GM19238 (cell line): ENCODE measurements around the gene AP3D1.
A peak's percentile ranks its signal among the peaks of the same experiment; 100 is the strongest.

Experiments used
- DNase-seq: peaks from one replicate; pipeline ENCODE4 v3.0.0; 2011; ENCODE audit warnings: low spot score; ENCODE audit not compliant: insufficient read length

Gene AP3D1

GRCh38 chr19:2181633-2181997, 30.2 kb upstream of the AP3D1 start:
- no peak for DNase-seq

DNA sequence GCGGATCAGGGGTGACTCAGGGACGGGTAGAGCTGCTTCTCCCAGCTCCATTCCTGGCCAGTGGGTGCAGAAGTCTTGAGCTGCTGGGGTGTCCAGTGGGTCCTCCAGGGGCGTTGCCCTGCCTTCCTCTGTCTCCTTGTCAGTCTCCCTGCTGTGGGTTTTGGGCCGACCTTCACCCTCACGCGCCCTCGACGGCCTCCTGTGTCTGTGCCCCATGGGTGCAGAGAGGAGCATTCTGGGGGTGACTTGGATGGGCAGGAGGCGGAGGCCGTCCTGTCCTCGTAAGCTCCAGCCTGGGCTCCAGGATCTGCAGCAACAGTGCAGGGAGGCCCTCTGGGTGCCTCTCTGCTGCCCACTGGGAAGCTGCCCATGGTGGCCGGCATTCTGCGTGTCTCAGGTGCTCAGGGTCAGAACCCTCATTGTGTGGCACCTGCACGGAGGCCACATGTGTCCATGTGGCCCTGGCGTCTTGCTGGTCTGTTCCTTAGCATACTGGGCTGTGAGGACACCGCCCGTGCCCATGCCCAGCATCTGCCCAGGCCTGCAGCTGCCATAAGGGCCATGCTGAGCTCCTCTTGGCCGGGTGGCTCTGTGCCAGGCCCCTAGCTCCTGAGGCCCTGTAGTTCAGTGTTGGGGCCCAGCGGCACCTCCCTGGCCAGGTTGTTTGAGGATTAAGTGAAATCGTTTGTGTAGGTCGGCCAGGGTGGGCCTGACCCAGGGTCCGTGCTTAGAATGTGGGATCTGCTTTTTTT, 29.7 kb upstream of the AP3D1 start:
- DNase-seq, result no peak

DNA sequence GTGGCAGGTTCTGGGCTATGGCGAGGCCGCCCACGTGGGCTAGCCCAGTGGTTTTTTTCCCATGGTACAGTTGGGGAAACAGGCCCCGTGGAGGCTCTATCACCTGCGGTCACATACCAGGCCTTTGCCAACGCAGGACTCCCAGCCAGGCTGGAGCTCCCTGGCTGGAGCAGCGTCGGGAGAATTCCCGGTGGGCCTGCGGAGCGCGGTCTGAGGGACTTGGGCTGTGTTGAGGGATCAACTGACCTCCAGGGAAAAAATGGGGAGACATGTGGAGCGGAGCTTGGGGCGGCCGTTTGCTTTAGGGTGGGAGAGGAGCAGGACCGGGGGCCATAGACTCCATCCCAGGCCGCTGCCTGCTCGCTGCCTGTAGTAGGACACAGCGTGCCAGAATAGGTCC, 28.7 kb upstream of the AP3D1 start:
- no peak for DNase-seq

GRCh38 chr19:2179095-2179494, 27.7 kb upstream of the AP3D1 start:
- DNase-seq, result no peak

DNA sequence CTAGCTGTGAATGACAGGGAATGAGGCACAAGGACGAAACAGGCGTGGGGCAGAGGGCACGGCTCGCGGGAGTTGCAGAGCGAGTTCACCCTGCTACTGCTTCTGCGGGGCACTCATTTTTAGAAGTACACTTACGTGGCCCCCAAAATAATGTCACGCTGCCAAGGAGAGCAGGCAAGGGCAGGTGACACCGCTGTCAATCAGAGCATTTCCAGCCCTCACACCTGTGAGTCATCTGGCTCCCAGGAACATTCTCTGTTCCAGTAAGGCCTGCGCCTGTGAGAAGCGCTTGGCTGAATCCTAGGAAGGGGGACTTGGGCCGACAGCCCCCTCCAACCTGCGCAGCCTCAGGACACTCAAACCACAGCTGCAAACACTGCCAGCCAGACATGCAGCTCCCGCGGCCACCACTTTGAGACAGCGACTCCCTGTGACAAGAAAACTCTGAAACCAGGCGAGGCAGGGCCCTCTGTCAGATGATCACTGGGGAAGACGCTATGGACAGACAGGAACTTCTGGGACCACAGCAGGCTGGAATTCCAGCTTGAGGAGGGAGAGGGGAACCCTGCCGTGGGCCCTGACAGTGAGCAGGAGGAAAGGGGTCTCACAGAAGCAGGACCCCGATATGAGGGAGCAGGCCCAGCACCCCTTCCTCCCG, 25.1 kb upstream of the AP3D1 start:
- DNase-seq, result no peak

- no peak for DNase-seq
Observed at GRCh38 chr19:2175742-2176141, 24.4 kb upstream of the AP3D1 start.

DNA sequence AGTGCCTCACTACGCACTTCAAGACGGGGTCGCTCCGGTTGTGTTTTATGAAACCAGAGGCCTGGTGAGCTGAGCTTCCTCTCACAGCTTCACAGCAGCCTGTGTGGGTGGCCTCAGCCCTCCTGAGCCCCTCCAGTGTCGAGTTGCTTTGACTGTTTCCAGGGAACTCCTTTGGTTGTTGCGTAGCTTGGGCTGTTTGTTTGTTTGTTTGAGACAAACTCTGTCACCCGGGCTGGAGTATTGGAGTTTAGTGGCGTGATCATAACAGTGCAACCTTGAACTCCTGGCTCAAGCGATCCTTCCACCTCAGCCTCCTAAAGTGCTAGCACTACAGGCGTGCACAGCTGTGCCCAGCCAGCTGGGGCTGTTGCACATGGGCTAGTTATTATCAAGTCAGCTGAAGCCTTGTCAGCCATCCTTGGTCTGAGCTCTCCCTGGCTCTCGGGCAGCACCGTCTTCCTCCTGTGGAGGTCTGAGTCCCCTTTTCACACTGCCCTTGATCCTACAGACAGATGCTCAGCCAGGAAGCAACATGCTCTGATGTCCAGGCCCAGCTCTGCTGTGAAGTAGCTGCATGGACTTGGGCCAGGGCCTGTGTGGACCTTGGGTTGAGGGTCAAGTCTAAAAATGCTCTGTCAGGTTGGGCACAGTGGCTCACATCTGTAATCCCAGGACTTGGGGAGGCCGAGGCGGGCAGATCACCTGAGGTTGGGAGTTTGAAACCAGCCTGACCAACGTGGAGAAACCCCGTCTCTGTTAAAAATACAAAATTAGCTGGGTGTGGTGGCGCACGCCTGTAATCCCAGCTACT, 22.6 kb upstream of the AP3D1 start:
- no peak for DNase-seq

GRCh38 chr19:2173388-2173766, 22.0 kb upstream of the AP3D1 start:
- no peak for DNase-seq

GRCh38 chr19:2171349-2172145, 20.2 kb upstream of the AP3D1 start:
- DNase-seq, result peak; percentile 93

- DNase-seq, result no peak
Observed at GRCh38 chr19:2170987-2171348, 19.6 kb upstream of the AP3D1 start.

DNA sequence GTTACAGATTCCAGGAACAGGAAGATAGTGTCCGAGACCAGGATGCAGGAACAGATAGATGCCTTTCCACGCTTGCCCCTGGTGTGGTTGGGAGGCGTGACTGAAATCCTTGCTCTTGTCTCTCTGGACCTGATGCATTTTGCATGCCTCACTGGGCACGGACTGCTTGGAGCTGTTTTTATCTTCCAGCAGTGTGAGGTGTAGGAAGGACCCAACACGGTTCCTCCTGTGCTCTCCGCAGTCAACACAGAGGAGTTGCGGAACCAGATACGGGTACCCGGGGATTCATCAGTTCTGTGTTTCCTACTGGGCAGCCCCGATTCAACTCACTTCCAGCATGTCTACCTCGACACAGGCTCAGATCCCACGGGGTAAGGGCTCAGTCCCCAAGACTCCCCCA, 18.9 kb upstream of the AP3D1 start:
- no peak for DNase-seq

DNA sequence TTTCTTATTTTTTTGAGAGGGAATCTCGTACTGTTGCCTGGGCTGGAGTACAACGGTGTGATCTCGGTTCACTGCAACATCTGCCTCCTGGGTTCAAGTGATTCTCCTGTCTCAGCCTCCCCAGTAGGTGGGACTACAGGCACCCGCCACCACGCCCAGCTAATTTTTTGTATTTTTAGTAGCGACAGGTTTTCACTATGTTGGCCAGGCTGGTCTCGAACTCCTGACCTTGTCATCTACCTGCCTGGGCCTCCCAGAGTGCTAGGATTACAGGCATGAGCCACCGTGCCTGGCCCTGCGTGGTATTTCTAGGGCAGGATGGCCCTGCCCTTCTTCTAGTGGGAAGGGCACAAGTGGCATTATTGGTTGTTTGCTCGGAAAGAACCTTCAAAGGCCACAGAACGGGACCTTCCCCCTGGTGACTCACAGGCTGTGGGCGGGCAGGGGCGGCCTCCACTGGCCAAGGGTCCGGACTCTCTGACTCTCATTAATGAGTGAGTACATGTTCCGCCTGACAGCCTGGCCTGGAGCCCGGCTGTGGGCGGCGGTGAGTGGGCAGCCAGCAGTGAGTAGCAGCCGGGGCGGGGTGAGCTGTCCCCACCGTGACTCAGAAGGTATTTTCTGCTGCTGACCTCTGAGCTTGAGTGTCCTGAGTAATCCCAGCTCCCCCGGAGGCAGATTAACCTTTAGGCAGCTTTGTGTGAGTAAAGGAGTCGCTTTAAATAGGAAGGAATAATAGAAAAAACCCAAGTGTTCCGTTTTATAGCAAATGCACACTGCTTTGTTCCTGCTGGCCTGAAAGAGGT, 17.5 kb upstream of the AP3D1 start:
- DNase-seq, result peak; percentile 59

DNA sequence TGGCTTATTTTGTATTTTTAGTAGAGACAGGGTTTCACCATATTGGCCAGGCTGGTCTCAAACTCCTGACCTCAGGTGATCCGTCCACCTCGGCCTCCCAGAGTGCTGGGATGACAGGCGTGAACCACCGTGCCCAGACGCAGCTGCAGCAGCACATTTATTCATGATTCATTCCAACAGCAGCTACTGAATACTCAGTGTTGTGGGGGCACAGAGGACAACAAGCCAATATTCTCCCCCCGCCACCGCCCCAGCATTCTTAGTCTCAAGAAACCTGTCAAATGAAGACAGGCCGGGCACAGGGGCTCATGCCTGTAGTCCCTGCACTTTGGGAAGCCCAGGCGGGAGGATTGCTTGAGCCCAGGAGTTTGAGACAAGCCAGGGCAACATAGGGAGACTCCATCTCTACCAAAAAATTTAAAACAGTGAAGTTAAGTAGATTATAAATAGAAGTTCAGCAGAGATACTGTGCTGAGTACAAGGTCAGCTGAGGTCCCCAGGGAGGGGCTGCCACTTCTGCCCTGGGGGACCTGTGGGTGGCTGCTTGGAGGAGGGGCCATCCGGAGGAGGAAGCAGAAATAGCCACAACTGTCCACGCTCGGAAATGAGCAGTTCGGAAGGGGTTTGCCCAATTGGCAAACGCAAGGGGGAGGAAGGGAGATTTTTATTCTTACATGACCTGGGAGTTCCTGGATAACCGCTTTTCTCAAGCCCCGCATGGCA, 16.7 kb upstream of the AP3D1 start:
- peak; percentile 66 for DNase-seq

GRCh38 chr19:2166741-2167738, 15.7 kb upstream of the AP3D1 start:
- DNase-seq, result no peak

GRCh38 chr19:2164020-2164998, 12.9 kb upstream of the AP3D1 start:
- DNase-seq, result peak; percentile 45

GRCh38 chr19:2160379-2160778, 9.0 kb upstream of the AP3D1 start:
- no peak for DNase-seq

DNA sequence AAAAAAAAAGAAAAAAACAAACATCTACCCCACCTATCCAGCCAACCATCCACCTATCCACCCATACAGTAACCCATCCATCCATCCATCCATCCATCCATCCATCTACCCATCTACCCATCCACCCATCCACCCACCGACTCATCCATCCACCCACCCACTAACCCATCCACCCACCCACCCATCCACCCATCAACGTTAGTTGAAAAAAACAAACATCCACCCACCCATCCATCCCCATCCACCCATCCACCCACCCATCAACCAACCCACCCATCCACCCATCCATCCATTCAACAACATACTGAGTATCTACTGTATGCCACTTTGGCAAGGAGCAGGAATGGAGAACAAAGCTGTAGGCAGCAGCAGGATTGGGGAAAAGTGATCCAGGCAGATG, 6.1 kb upstream of the AP3D1 start:
- DNase-seq, result no peak

GRCh38 chr19:2154587-2155075, 3.3 kb upstream of the AP3D1 start:
- no peak for DNase-seq
